ENCODE data around the gene ORMDL3.
A peak's percentile ranks its signal among the peaks of the same experiment; 100 is the strongest.
"Not testable (repeated sequence)": the region's sequence is repeated elsewhere in the genome, so short reads cannot be mapped to it uniquely, and the experiment has no call there.

The ORMDL3 gene

DNA sequence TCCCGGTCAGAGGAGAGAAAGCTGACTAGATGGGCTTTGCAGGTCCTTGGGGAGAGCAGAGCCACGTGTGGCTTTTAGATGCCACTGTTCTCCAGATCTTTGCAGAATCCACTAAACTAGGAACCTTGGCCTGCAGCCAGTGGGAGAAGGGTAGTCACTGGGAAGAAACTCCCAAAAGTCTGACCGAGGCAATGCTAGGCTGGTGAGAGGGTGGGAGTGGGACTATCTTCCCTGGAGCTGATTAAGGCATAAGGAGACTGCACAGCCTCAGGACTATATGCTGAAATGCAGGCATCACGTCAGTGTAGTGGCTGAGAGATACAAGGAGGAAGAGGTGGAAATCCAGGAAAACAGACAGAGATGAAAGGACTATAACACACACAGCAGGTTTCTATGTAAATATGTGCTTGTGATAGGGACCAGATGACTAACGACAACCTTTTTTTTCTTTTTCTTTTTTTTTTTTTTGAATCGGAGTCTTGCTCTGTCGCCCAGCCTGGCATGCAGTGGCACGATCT, 33.2 kb upstream of the ORMDL3 start:
- no peak for DNase-seq
- no peaks in the 10 kb centered on the region for H3K27me3 Mint-ChIP-seq
- no peak overlapping the region for H3K4me3 Mint-ChIP-seq
- no peak for ATAC-seq (replicated peaks)
- peaks cover 17 to 33% of the 10 kb centered on the region in 2 donors for H3K4me1 Mint-ChIP-seq
- no peaks in the 10 kb centered on the region for H3K36me3 Mint-ChIP-seq
- no peak overlapping the region for H3K27ac Mint-ChIP-seq
- H3K9me3 Mint-ChIP-seq: no peaks in the 10 kb centered on the region

- H3K36me3 Mint-ChIP-seq: no peaks in the 10 kb centered on the region
- H3K4me3 Mint-ChIP-seq: no peak overlapping the region
- H3K9me3 Mint-ChIP-seq: no peaks in the 10 kb centered on the region
- peak overlapping the region; percentile 6 for H3K27ac Mint-ChIP-seq
- H3K4me1 Mint-ChIP-seq: peaks cover 16 to 43% of the 10 kb centered on the region in 2 donors
- DNase-seq (no peak), ATAC-seq (replicated peaks) (no peak)
- no peaks in the 10 kb centered on the region for H3K27me3 Mint-ChIP-seq
Measured at GRCh38 chr17:39955726-39956225, 28.4 kb upstream of the ORMDL3 start.

- H3K27me3 Mint-ChIP-seq: no peaks in the 10 kb centered on the region
- no peak overlapping the region for H3K4me3 Mint-ChIP-seq
- ATAC-seq (replicated peaks) (no peak), DNase-seq (no peak)
- no peaks in the 10 kb centered on the region for H3K9me3 Mint-ChIP-seq
- H3K4me1 Mint-ChIP-seq: peaks cover 19 to 51% of the 10 kb centered on the region in 2 donors
- H3K36me3 Mint-ChIP-seq: no peaks in the 10 kb centered on the region
- H3K27ac Mint-ChIP-seq: no peak overlapping the region
Measured at GRCh38 chr17:39954876-39955275, 27.5 kb upstream of the ORMDL3 start.

DNA sequence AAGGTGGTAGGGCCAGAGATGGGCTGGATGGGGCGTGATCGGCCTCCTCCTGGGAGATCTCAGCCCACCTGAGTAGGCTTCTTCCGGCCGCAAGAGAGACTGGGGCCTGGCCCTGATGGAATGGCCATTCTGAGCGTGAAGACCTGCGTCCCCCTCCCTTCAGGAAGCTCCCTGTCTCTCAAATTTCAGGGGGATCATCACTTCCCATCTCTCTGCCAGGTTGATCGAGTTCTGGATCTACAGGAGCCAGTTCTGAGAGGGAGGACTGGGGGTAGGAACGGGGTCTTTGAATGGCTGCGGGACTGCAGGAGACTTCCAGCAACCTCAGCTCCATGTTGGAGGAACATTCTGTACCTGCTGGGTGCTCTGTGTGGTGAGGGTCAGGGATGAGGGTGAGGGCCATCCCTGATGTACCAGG, 26.1 kb upstream of the ORMDL3 start:
- DNase-seq: no peak
- no peak for ATAC-seq (replicated peaks)
- no peaks in the 10 kb centered on the region for H3K36me3 Mint-ChIP-seq
- H3K4me3 Mint-ChIP-seq: peak overlapping the region; percentile 86 to 89
- H3K4me1 Mint-ChIP-seq: peaks cover 24 to 53% of the 10 kb centered on the region in 2 donors
- H3K27me3 Mint-ChIP-seq: no peaks in the 10 kb centered on the region
- H3K9me3 Mint-ChIP-seq: no peaks in the 10 kb centered on the region
- peak overlapping the region; percentile 89 for H3K27ac Mint-ChIP-seq

- Mint-ChIP-seq H3K4me1 (peaks cover 26 to 57% of the 10 kb centered on the region in 2 donors), H3K9me3 (no peaks in the 10 kb centered on the region), H3K27me3 (no peaks in the 10 kb centered on the region), H3K27ac (peak overlapping the region; percentile 89), H3K4me3 (peak overlapping the region; percentile 86 to 89), H3K36me3 (no peaks in the 10 kb centered on the region)
- DNase-seq (peak; percentile 83), ATAC-seq (replicated peaks) (peak; percentile 91)
Measured at GRCh38 chr17:39952680-39953470, 25.5 kb upstream of the ORMDL3 start.

DNA sequence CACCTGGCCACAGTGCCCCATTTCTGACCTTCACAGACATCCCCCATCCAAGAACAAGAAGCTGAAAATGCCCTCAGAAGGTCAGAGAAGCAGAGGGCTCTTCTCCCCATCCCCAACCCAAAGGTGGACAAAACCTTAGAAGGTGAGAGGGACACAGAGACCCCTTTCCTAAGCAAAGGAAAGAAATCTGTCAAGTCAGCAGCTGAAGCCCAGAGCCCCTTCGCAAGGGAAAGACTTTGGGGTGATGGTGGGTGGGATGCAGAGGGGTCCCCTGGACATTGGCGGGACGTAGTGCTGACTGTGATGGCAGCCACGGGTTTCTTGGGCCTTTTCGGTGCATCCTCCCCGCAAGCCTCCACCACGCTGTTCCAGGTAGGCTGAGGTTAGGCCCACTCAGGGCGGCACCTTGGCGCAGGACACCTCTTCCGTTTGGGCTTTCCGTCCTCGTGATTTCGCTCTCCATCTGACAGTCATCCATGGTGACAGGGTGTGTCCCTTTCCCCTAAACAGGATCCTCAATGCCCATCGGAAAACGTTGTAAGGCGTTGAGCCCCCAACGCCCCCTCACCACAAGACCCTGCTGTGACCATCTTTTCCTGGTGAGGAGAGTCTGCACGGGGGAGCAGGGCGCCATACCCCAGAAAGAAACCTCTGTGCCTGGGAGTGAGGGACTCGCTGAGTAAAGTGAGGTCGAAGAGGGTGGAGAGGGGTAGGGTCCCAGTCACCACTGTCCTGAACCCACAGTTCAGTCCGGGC, 24.7 kb upstream of the ORMDL3 start:
- Mint-ChIP-seq H3K4me3 (peak overlapping the region; percentile 72 to 82), H3K27me3 (no peaks in the 10 kb centered on the region), H3K36me3 (no peaks in the 10 kb centered on the region), H3K27ac (peak overlapping the region; percentile 20), H3K4me1 (peaks cover 30 to 63% of the 10 kb centered on the region in 2 donors), H3K9me3 (no peaks in the 10 kb centered on the region)
- peak; percentile 12 to 16 for ATAC-seq (replicated peaks)
- no peak for DNase-seq

GRCh38 chr17:39950871-39951348, 23.5 kb upstream of the ORMDL3 start:
- no peak overlapping the region for H3K27ac Mint-ChIP-seq
- no peak overlapping the region for H3K4me3 Mint-ChIP-seq

DNA sequence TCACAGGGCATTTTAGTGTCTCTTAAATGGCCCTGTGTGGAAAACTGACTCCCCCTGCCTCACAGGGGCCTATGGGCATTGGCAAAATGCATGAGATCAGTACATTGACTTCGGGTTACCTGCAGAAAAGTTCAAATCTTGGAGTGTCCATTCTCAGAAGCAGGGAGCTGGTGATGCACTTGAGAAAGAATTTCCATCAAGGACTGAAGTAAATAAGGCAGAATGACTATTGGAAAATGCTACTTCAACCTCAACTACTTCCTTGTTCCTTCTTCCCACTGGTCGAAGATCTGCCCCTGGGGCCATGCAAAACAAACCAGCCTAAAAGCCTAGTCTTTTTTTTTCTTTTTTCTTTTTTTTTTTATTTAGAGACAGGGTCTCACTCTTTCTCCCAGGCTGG, 21.6 kb upstream of the ORMDL3 start:
- Mint-ChIP-seq H3K4me1 (peaks cover 29 to 55% of the 10 kb centered on the region in 2 donors), H3K36me3 (no peaks in the 10 kb centered on the region), H3K4me3 (no peak overlapping the region), H3K27ac (peak overlapping the region; percentile 57), H3K9me3 (no peaks in the 10 kb centered on the region), H3K27me3 (no peaks in the 10 kb centered on the region)
- no peak for ATAC-seq (replicated peaks)
- DNase-seq: no peak

More at GRCh38 chr17:39950871-39951348, 23.5 kb upstream of the ORMDL3 start:
- Mint-ChIP-seq H3K4me1 (peaks cover 30 to 63% of the 10 kb centered on the region in 2 donors), H3K36me3 (no peaks in the 10 kb centered on the region), H3K27me3 (no peaks in the 10 kb centered on the region), H3K9me3 (no peaks in the 10 kb centered on the region)
- DNase-seq (no peak), ATAC-seq (replicated peaks) (no peak)

GRCh38 chr17:39948489-39948828, 21.1 kb upstream of the ORMDL3 start:
- Mint-ChIP-seq H3K4me1 (peaks cover 30 to 57% of the 10 kb centered on the region in 2 donors), H3K27ac (peak overlapping the region; percentile 57)
- DNase-seq; H3K4me3 Mint-ChIP-seq; H3K9me3 Mint-ChIP-seq; H3K36me3 Mint-ChIP-seq; H3K27me3 Mint-ChIP-seq; ATAC-seq (replicated peaks): not testable (repeated sequence)

DNA sequence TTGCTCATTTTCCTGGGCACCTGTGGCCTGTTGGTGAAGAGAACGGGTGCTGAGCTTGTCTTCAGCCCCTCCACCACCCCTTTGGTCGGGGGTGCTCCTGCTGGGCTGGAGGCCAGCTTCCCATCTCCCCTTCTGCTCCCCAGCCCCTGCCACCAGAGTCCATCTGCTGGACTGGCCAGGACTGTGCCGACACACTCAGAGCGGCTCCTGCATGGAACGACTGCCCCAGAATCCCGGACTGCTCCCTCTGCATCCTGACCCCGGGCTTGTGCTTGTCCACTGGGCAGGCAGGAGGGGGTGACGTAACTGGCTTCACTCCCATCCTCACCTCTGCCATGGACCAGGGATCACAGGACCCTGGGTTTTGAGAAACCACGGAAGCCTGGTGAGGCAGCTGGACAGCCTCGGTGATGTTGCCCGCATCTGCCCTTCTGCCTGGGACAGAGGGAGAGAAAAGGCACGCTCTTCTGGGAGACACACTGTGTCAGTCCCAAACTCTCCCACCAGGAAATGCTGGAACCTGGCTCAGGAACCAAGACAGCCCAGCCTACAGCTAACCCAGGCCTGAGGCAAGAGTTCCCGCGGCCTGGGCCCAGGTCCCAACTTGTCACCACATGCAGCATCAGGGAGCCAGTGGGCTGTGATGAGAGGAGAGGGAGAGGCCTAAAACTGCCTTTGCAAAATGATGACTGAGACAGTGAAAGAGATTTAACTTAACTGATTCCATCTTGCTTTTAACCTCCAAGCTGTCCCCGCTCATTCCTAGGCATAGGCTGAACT, 19.3 kb upstream of the ORMDL3 start:
- Mint-ChIP-seq H3K27me3 (no peaks in the 10 kb centered on the region), H3K4me3 (no peak overlapping the region), H3K36me3 (no peaks in the 10 kb centered on the region), H3K27ac (no peak overlapping the region), H3K4me1 (peaks cover 28 to 45% of the 10 kb centered on the region in 2 donors), H3K9me3 (peaks cover 0 to 3% of the 10 kb centered on the region in 2 donors)
- DNase-seq (no peak), ATAC-seq (replicated peaks) (no peak)

GRCh38 chr17:39944393-39944711, 17.0 kb upstream of the ORMDL3 start:
- H3K36me3 Mint-ChIP-seq: no peaks in the 10 kb centered on the region
- H3K4me1 Mint-ChIP-seq: peaks cover 32 to 46% of the 10 kb centered on the region in 2 donors
- H3K4me3 Mint-ChIP-seq: no peak overlapping the region
- DNase-seq: no peak
- H3K27ac Mint-ChIP-seq: no peak overlapping the region
- no peaks in the 10 kb centered on the region for H3K27me3 Mint-ChIP-seq
- no peak for ATAC-seq (replicated peaks)
- peaks cover 0 to 3% of the 10 kb centered on the region in 2 donors for H3K9me3 Mint-ChIP-seq

DNA sequence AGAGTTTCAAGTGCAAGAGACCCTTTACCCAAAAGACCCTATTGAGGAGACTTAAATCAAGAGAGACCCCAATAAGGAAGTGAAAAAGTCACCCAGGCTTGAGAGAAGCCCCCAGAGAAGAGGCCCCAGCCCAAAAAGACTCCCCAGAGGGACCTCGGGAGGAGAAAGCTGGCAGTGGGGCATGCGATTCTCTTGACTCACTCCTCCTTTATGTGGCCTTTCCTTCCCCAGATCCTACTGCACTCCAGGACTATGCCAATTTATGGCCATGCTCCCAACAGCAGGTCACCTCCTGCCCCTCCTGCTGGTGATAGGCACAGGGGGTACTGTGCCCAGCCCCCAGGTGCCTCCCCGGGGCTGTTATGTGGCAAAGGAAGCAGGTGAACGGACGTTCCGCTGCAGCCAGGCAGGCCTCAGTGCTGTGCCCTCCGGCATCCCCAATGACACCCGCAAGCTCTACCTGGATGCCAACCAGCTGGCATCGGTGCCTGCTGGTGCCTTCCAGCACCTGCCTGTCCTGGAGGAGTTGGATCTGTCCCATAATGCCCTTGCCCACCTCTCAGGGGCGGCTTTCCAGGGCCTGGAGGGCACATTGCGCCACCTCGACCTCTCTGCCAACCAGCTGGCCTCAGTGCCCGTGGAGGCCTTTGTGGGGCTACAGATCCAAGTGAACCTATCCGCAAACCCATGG, 16.4 kb upstream of the ORMDL3 start:
- H3K27ac Mint-ChIP-seq: peak overlapping the region; percentile 51
- H3K27me3 Mint-ChIP-seq: no peaks in the 10 kb centered on the region
- peaks cover 33 to 46% of the 10 kb centered on the region in 2 donors for H3K4me1 Mint-ChIP-seq
- peaks cover 0 to 3% of the 10 kb centered on the region in 2 donors for H3K9me3 Mint-ChIP-seq
- no peak for ATAC-seq (replicated peaks)
- DNase-seq: no peak
- H3K36me3 Mint-ChIP-seq: no peaks in the 10 kb centered on the region
- no peak overlapping the region for H3K4me3 Mint-ChIP-seq

GRCh38 chr17:39939588-39940419, 12.4 kb upstream of the ORMDL3 start:
- peak overlapping the region in 1 of 2 donors; percentile 8 for H3K4me3 Mint-ChIP-seq
- no peaks in the 10 kb centered on the region for H3K27me3 Mint-ChIP-seq
- H3K27ac Mint-ChIP-seq: peak overlapping the region; percentile 49
- H3K9me3 Mint-ChIP-seq: peaks cover 0 to 3% of the 10 kb centered on the region in 2 donors
- peak; percentile 44 for DNase-seq
- peaks cover 26 to 42% of the 10 kb centered on the region in 2 donors for H3K4me1 Mint-ChIP-seq
- H3K36me3 Mint-ChIP-seq: no peaks in the 10 kb centered on the region
- peak; percentile 93 to 96 for ATAC-seq (replicated peaks)
